HepG2 (cell line): ENCODE data around the gene GGA1. TPM values are rescaled to one million over a fixed set of nuclear protein-coding genes. Genes with fewer than 3 reads are reported as not detected.

Experiments used
- AKAP8 ChIP-seq: sonication (generic); formaldehyde crosslinking; IDR thresholded peaks from 2 replicates; pipeline ENCODE4 v1.5.1; 2020; ENCODE audit warnings: mild to moderate bottlenecking, missing genetic modification reagents
- CHCHD3 ChIP-seq: sonication (generic); formaldehyde crosslinking; IDR thresholded peaks from 2 replicates; pipeline ENCODE4 v1.8.0; 2022; ENCODE audit warnings: mild to moderate bottlenecking, missing genetic modification reagents, moderate library complexity
- HNRNPLL ChIP-seq: fragments of 200-400 bp; formaldehyde crosslinking; IDR thresholded peaks from 2 replicates; pipeline ENCODE4 v1.6.1; 2017; ENCODE audit warnings: mild to moderate bottlenecking, low read depth, low read length; ENCODE audit not compliant: poor library complexity, severe bottlenecking
- POLR2G ChIP-seq: fragments of 200-400 bp; formaldehyde crosslinking; IDR thresholded peaks from 2 replicates; pipeline ENCODE4 v1.6.1; 2018; ENCODE audit warnings: mild to moderate bottlenecking, low read depth, low read length, moderate library complexity
- ZMYM2 ChIP-seq: sonication (generic); formaldehyde crosslinking; IDR thresholded peaks from 2 replicates; pipeline ENCODE4 v1.8.0; 2022; ENCODE audit warnings: mild to moderate bottlenecking, missing genetic modification reagents
- ZNF530 ChIP-seq: sonication (generic); formaldehyde crosslinking; IDR thresholded peaks from 2 replicates; pipeline ENCODE4 v1.5.0; 2020; ENCODE audit warnings: low read depth, mild to moderate bottlenecking, missing genetic modification reagents
- ZNF629 ChIP-seq: sonication (generic); formaldehyde crosslinking; conservative IDR thresholded peaks from 2 replicates; pipeline ENCODE4 v1.5.0; 2020; ENCODE audit warnings: missing genetic modification reagents
- polyA plus RNA-seq, 8 experiments: library from polyadenylated mRNA; depleted of rRNA in 3 of 8; stranded (reverse) in 7 of 8; unstranded in 1 of 8; fragments of >200 nt; fragmentation: Illumina TruSeq in 4 of 8; extraction: Trizol in 4 of 8; gene quantifications; 2 replicates each; pipeline versions ENCODE4 v1.2.1 to v1.2.3, GENCODE V29; 2011 to 2016; ENCODE audit warnings: low read depth in 4 of 8, missing spikeins in 1 of 8, mixed read lengths in 1 of 8; ENCODE audit not compliant: insufficient read depth in 1 of 8
- total RNA-seq, 5 experiments: library from RNA; depleted of rRNA; stranded (reverse); fragments of >200 nt; fragmentation: Illumina TruSeq; extraction: Trizol; gene quantifications; 2 replicates each; pipeline ENCODE4 v1.2.3, GENCODE V29; 2016; ENCODE audit warnings: low read depth in 1 of 5
- TF ChIP-seq, protein P1 (sequence below): sonication (generic); formaldehyde crosslinking; IDR thresholded peaks from 2 replicates; pipeline ENCODE4 v1.4.0; 2020; ENCODE audit warnings: missing genetic modification reagents, borderline replicate concordance
- TF ChIP-seq, protein P2 (sequence below): sonication (generic); formaldehyde crosslinking; IDR thresholded peaks from 2 replicates; pipeline ENCODE4 v1.4.0; 2020; ENCODE audit warnings: missing genetic modification reagents
- TF ChIP-seq, protein P3 (sequence below): sonication (generic); formaldehyde crosslinking; IDR thresholded peaks from one replicate; pipeline ENCODE4 v1.5.1; 2020; ENCODE audit warnings: mild to moderate bottlenecking, missing genetic modification reagents; ENCODE audit errors: not compliant biosample characterization

GGA1 gene
- total and polyA plus RNA-seq, 2 of the 13 experiments (the other 11 are each of a cell fraction or from before 2014, with no cell fraction given), result 29.1 to 87.2 TPM

DNA sequence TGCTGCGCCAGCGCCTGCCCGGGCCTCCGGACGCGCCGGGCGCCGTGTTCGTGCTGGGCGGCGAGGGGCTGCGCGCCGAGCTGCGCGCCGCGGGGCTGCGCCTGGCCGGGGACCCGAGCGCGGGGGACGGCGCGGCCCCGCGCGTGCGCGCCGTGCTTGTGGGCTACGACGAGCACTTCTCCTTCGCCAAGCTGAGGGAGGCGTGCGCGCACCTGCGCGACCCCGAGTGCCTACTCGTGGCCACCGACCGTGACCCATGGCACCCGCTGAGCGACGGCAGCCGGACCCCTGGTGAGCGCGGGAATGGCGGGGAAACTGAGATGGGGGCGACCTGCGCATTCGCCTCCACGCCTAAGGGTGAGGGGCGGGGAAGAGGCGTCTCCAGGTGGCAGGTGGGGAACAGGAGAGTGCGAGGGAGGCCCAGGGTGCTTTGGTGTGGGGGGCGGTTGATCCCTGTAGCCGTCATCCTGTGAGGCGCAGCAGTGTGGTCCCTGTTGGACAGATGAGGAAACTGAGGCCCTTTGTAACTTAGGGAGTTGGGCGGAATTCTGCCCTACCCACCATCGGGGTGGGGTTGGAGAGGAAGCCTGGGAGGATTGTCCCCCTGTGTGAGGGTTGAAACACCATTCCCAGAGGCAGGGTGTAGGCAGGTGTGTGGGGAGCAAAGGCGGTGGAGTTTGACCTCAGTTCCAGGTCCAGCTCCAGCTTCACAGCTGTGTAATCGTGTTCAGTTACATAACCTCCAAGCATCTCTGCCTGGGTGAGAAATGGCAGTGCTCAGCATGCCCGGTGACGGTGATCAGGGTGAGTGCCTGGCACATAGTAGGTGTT is 50.6 kb downstream of the GGA1 start (continued):
- TF ChIP-seq, protein P1, sequence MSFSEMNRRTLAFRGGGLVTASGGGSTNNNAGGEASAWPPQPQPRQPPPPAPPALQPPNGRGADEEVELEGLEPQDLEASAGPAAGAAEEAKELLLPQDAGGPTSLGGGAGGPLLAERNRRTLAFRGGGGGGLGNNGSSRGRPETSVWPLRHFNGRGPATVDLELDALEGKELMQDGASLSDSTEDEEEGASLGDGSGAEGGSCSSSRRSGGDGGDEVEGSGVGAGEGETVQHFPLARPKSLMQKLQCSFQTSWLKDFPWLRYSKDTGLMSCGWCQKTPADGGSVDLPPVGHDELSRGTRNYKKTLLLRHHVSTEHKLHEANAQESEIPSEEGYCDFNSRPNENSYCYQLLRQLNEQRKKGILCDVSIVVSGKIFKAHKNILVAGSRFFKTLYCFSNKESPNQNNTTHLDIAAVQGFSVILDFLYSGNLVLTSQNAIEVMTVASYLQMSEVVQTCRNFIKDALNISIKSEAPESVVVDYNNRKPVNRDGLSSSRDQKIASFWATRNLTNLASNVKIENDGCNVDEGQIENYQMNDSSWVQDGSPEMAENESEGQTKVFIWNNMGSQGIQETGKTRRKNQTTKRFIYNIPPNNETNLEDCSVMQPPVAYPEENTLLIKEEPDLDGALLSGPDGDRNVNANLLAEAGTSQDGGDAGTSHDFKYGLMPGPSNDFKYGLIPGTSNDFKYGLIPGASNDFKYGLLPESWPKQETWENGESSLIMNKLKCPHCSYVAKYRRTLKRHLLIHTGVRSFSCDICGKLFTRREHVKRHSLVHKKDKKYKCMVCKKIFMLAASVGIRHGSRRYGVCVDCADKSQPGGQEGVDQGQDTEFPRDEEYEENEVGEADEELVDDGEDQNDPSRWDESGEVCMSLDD, result no peak
- peak; percentile 24; the same call in 1 of the 2 replicates for TF ChIP-seq AKAP8 (CRISPR knock-in tag)
- peak; percentile 59 for TF ChIP-seq POLR2G
- TF ChIP-seq HNRNPLL, result peak; percentile 24
- TF ChIP-seq, protein P2, sequence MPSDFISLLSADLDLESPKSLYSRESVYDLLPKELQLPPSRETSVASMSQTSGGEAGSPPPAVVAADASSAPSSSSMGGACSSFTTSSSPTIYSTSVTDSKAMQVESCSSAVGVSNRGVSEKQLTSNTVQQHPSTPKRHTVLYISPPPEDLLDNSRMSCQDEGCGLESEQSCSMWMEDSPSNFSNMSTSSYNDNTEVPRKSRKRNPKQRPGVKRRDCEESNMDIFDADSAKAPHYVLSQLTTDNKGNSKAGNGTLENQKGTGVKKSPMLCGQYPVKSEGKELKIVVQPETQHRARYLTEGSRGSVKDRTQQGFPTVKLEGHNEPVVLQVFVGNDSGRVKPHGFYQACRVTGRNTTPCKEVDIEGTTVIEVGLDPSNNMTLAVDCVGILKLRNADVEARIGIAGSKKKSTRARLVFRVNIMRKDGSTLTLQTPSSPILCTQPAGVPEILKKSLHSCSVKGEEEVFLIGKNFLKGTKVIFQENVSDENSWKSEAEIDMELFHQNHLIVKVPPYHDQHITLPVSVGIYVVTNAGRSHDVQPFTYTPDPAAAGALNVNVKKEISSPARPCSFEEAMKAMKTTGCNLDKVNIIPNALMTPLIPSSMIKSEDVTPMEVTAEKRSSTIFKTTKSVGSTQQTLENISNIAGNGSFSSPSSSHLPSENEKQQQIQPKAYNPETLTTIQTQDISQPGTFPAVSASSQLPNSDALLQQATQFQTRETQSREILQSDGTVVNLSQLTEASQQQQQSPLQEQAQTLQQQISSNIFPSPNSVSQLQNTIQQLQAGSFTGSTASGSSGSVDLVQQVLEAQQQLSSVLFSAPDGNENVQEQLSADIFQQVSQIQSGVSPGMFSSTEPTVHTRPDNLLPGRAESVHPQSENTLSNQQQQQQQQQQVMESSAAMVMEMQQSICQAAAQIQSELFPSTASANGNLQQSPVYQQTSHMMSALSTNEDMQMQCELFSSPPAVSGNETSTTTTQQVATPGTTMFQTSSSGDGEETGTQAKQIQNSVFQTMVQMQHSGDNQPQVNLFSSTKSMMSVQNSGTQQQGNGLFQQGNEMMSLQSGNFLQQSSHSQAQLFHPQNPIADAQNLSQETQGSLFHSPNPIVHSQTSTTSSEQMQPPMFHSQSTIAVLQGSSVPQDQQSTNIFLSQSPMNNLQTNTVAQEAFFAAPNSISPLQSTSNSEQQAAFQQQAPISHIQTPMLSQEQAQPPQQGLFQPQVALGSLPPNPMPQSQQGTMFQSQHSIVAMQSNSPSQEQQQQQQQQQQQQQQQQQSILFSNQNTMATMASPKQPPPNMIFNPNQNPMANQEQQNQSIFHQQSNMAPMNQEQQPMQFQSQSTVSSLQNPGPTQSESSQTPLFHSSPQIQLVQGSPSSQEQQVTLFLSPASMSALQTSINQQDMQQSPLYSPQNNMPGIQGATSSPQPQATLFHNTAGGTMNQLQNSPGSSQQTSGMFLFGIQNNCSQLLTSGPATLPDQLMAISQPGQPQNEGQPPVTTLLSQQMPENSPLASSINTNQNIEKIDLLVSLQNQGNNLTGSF (CRISPR knock-in tag), result no peak
- TF ChIP-seq, protein P3, sequence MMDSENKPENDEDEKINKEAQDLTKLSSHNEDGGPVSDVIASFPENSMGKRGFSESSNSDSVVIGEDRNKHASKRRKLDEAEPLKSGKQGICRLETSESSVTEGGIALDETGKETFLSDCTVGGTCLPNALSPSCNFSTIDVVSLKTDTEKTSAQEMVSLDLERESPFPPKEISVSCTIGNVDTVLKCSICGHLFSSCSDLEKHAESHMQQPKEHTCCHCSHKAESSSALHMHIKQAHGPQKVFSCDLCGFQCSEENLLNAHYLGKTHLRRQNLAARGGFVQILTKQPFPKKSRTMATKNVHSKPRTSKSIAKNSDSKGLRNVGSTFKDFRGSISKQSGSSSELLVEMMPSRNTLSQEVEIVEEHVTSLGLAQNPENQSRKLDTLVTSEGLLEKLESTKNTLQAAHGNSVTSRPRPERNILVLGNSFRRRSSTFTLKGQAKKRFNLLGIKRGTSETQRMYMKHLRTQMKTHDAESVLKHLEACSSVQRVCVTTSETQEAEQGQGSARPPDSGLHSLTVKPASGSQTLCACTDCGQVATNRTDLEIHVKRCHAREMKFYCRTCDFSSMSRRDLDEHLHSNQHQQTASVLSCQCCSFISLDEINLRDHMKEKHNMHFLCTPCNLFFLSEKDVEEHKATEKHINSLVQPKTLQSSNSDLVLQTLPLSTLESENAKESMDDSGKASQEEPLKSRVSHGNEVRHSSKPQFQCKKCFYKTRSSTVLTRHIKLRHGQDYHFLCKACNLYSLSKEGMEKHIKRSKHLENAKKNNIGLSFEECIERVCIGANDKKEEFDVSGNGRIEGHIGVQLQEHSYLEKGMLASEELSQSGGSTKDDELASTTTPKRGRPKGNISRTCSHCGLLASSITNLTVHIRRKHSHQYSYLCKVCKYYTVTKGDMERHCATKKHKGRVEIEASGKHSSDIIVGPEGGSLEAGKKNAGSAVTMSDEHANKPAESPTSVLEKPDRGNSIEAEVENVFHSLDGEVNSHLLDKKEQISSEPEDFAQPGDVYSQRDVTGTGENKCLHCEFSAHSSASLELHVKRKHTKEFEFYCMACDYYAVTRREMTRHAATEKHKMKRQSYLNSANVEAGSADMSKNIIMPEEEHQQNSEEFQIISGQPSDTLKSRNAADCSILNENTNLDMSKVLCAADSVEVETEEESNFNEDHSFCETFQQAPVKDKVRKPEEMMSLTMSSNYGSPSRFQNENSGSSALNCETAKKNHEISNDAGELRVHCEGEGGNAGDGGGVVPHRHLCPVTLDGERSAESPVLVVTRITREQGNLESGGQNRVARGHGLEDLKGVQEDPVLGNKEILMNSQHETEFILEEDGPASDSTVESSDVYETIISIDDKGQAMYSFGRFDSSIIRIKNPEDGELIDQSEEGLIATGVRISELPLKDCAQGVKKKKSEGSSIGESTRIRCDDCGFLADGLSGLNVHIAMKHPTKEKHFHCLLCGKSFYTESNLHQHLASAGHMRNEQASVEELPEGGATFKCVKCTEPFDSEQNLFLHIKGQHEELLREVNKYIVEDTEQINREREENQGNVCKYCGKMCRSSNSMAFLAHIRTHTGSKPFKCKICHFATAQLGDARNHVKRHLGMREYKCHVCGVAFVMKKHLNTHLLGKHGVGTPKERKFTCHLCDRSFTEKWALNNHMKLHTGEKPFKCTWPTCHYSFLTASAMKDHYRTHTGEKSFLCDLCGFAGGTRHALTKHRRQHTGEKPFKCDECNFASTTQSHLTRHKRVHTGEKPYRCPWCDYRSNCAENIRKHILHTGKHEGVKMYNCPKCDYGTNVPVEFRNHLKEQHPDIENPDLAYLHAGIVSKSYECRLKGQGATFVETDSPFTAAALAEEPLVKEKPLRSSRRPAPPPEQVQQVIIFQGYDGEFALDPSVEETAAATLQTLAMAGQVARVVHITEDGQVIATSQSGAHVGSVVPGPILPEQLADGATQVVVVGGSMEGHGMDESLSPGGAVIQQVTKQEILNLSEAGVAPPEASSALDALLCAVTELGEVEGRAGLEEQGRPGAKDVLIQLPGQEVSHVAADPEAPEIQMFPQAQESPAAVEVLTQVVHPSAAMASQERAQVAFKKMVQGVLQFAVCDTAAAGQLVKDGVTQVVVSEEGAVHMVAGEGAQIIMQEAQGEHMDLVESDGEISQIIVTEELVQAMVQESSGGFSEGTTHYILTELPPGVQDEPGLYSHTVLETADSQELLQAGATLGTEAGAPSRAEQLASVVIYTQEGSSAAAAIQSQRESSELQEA (CRISPR knock-in tag), result no peak
- no peak for TF ChIP-seq ZNF629
- peak; percentile 80 for TF ChIP-seq ZMYM2 (CRISPR knock-in tag)
- no peak for TF ChIP-seq ZNF530 (CRISPR knock-in tag)
- no peak for TF ChIP-seq CHCHD3 (CRISPR knock-in tag)
